Stromal cell of bone marrow (primary cell): ENCODE data around the gene GRIK5.

Source experiments
- DNase-seq: peaks from one replicate; pipeline ENCODE4 v3.0.0-alpha.2; 2012; ENCODE audit warnings: low read depth

The GRIK5 gene

DNA sequence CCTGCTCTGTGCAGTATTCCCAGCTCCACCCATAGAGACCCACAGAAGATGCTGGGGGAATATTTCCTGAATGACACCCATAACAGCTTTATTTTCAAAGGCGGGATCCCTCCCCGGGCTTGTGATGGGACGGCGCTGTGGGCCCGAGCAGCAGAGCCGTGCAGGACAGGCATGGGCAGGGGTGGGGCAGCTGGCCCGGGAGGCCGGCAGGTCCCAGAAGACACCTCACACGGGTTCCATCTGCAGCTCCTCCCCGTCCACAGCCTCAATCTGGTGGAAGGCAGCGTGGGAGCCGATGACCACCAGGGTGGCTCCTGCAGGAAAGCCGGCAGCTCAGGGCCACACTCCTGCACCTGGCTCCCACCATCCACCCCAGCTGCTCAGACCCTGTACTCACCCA is 113.4 kb downstream of the GRIK5 start:
- no peak for DNase-seq

GRCh38 chr19:41955521-41955920 is 114.5 kb downstream of the GRIK5 start:
- no peak for DNase-seq

- DNase-seq, result peak; percentile 43
Observed at GRCh38 chr19:41951686-41952172, 118.3 kb downstream of the GRIK5 start.
